Ramos (cell line): Measurements from ENCODE around the gene ANKRA2.

Experiments used
- in situ Hi-C: fragments of 300-500 bp; cut with MboI; formaldehyde crosslinking; loops from one replicate; pipeline ENCODE4 v1.14.3; 2022; ENCODE audit warnings: low sequenced_read_pairs; ENCODE audit not compliant: unreplicated experiment

The ANKRA2 gene

GRCh38 chr5:73565139-73565968 lies at the start of gene ANKRA2, which contains the start of gene UTP15:
ANKRA2 (minus strand) TSS chr5:73565639; CDS start chr5:73562881, 2,758 bp downstream.
UTP15 (plus strand) TSS chr5:73565743; CDS start chr5:73567345, 1,602 bp downstream.
- in situ Hi-C loops, result no loop called here

GRCh38 chr5:73615085-73615484 lies 49.6 kb upstream of the ANKRA2 start:
- in situ Hi-C loops, result no loop called here

GRCh38 chr5:73612799-73613198 lies 47.4 kb upstream of the ANKRA2 start:
- in situ Hi-C loops, result no loop called here

GRCh38 chr5:73607228-73607627 lies 41.8 kb upstream of the ANKRA2 start:
- in situ Hi-C loops, result no loop called here

- in situ Hi-C loops, result no loop called here
Measured at GRCh38 chr5:73606206-73606753, 40.8 kb upstream of the ANKRA2 start.

- in situ Hi-C loops, result no loop called here
Measured at GRCh38 chr5:73605223-73606087, 40.0 kb upstream of the ANKRA2 start.

- in situ Hi-C loops, result no loop called here
Measured at GRCh38 chr5:73603998-73604397, 38.6 kb upstream of the ANKRA2 start.

GRCh38 chr5:73599380-73599779 lies 33.9 kb upstream of the ANKRA2 start:
- in situ Hi-C loops, result no loop called here

GRCh38 chr5:73596705-73597328 lies 31.4 kb upstream of the ANKRA2 start:
- in situ Hi-C loops, result no loop called here

GRCh38 chr5:73592551-73592950 lies 27.1 kb upstream of the ANKRA2 start:
- in situ Hi-C loops, result loop anchor here (5.0 kb wide), 1 partner anchor 200 kb away; no protein-coding TSS in a partner anchor

GRCh38 chr5:73591698-73592501 lies 26.5 kb upstream of the ANKRA2 start:
- in situ Hi-C loops, result loop anchor here (5.0 kb wide), 1 partner anchor 200 kb away; no protein-coding TSS in a partner anchor

GRCh38 chr5:73591102-73591695 lies 25.8 kb upstream of the ANKRA2 start:
- in situ Hi-C loops, result loop anchor here (5.0 kb wide), 1 partner anchor 201 kb away; no protein-coding TSS in a partner anchor

- in situ Hi-C loops, result no loop called here
Measured at GRCh38 chr5:73587923-73588322, 22.5 kb upstream of the ANKRA2 start.

GRCh38 chr5:73582285-73583145 lies 17.1 kb upstream of the ANKRA2 start:
- in situ Hi-C loops, result no loop called here

GRCh38 chr5:73565969-73566547 lies 619 bp upstream of the ANKRA2 start:
- in situ Hi-C loops, result no loop called here

GRCh38 chr5:73564675-73565074 lies 764 bp downstream of the ANKRA2 start:
- in situ Hi-C loops, result no loop called here

- in situ Hi-C loops, result no loop called here
Measured at GRCh38 chr5:73564018-73564417, 1.4 kb downstream of the ANKRA2 start.

- in situ Hi-C loops, result no loop called here
Measured at GRCh38 chr5:73558950-73559349, 6.5 kb downstream of the ANKRA2 start.
